ENCODE measurements around the gene RAB11B. TPM values are rescaled to one million over a fixed set of nuclear protein-coding genes. Genes with fewer than 3 reads are reported as not detected.
"Not testable (repeated sequence)": the region's sequence is repeated elsewhere in the genome, so short reads cannot be mapped to it uniquely, and the experiment has no call there.

RAB11B gene
- total RNA-seq, 2 donors from 2014 or later: 102 to 105 TPM

- Mint-ChIP-seq H3K36me3 (no peaks in the 10 kb centered on the region), H3K4me3 (no peak overlapping the region), H3K27ac (no peak overlapping the region), H3K27me3 (no peaks in the 10 kb centered on the region), H3K9me3 (no peaks in the 10 kb centered on the region), H3K4me1 (ENCODE audit: low read depth in 2 of 2) (peaks cover 20 to 37% of the 10 kb centered on the region in 2 donors)
- DNase-seq (ENCODE audit: low spot score): no peak
- ATAC-seq: no peak
Measured at GRCh38 chr19:8395621-8396082, 5.5 kb downstream of the RAB11B start.

DNA sequence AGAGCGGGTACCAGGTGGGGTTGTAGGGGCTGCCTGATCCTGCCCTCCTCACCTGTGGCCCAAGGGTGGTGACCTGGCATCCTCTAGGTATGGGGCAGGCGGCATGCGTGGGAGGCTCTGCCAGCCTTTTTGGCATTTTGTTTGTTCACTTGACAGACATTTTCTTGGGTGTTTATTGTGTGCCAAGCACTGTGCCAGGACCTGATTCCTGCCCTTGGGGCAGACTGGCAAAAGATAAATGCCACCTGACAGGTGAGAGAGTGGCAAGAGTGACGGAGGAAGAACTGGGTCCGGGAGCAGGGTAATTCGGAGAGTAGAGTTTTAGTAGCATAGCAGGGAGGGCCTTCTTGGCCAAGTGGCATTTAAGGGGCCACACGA lies 6.0 kb downstream of the RAB11B start:
- Mint-ChIP-seq H3K36me3 (no peaks in the 10 kb centered on the region), H3K4me3 (no peak overlapping the region), H3K27ac (no peak overlapping the region), H3K27me3 (no peaks in the 10 kb centered on the region), H3K4me1 (ENCODE audit: low read depth in 2 of 2) (peaks cover 20 to 32% of the 10 kb centered on the region in 2 donors), H3K9me3 (no peaks in the 10 kb centered on the region)
- DNase-seq (ENCODE audit: low spot score): no peak
- ATAC-seq: no peak

GRCh38 chr19:8396563-8397203 lies 6.5 kb downstream of the RAB11B start:
- Mint-ChIP-seq H3K27ac (peak overlapping the region; percentile 65 to 91), H3K4me3 (no peak overlapping the region), H3K9me3 (no peaks in the 10 kb centered on the region), H3K27me3 (no peaks in the 10 kb centered on the region), H3K36me3 (no peaks in the 10 kb centered on the region), H3K4me1 (ENCODE audit: low read depth in 2 of 2) (peaks cover 20 to 30% of the 10 kb centered on the region in 2 donors)
- ATAC-seq (peak; percentile 72 to 86), DNase-seq (ENCODE audit: low spot score) (peak; percentile 79)

DNA sequence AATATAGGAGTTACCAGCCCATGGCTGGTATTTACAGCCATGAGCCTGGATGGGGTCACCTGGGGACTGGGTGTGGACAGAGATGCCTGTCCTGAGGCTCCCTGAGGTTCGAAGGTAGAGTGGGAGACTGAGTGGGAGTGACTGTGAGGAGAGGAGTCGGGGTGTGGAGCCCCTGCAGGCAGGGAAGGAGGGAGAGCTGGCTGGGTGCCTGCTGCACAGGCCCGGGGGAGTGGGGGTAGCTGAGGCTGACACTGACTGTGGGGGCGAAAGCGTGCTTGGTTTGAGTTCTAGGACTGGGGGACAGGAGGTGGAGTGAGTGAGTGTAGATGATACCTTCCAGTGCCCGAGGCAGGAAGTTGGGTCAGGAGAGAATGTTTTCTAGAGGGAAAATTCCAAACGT lies 7.1 kb downstream of the RAB11B start:
- ATAC-seq (no peak), DNase-seq (ENCODE audit: low spot score) (no peak)
- H3K9me3 Mint-ChIP-seq: no peaks in the 10 kb centered on the region
- H3K4me1 Mint-ChIP-seq (ENCODE audit: low read depth in 2 of 2): peaks cover 20 to 24% of the 10 kb centered on the region in 2 donors
- H3K27me3 Mint-ChIP-seq: no peaks in the 10 kb centered on the region
- H3K4me3 Mint-ChIP-seq: no peak overlapping the region
- no peaks in the 10 kb centered on the region for H3K36me3 Mint-ChIP-seq
- peak overlapping the region; percentile 65 to 91 for H3K27ac Mint-ChIP-seq

- no peaks in the 10 kb centered on the region for H3K9me3 Mint-ChIP-seq
- no peaks in the 10 kb centered on the region for H3K27me3 Mint-ChIP-seq
- peaks cover 20 to 22% of the 10 kb centered on the region in 2 donors for H3K4me1 Mint-ChIP-seq (ENCODE audit: low read depth in 2 of 2)
- no peaks in the 10 kb centered on the region for H3K36me3 Mint-ChIP-seq
- H3K27ac Mint-ChIP-seq: peak overlapping the region in 1 of 2 donors; percentile 91
- no peak overlapping the region for H3K4me3 Mint-ChIP-seq
- no peak for ATAC-seq
- no peak for DNase-seq (ENCODE audit: low spot score)
Measured at GRCh38 chr19:8397746-8398310, 7.7 kb downstream of the RAB11B start.

GRCh38 chr19:8398311-8398771 lies 8.2 kb downstream of the RAB11B start:
- Mint-ChIP-seq H3K27me3 (no peaks in the 10 kb centered on the region), H3K4me1 (ENCODE audit: low read depth in 2 of 2) (peaks cover 16 to 18% of the 10 kb centered on the region in 2 donors), H3K27ac (no peak overlapping the region), H3K36me3 (no peaks in the 10 kb centered on the region), H3K4me3 (no peak overlapping the region), H3K9me3 (no peaks in the 10 kb centered on the region)
- no peak for DNase-seq (ENCODE audit: low spot score)
- no peak for ATAC-seq

- Mint-ChIP-seq H3K4me1 (ENCODE audit: low read depth in 2 of 2) (peaks cover 16 to 18% of the 10 kb centered on the region in 2 donors), H3K36me3 (no peaks in the 10 kb centered on the region), H3K4me3 (no peak overlapping the region), H3K27ac (no peak overlapping the region), H3K9me3 (no peaks in the 10 kb centered on the region), H3K27me3 (no peaks in the 10 kb centered on the region)
- DNase-seq (ENCODE audit: low spot score): no peak
- ATAC-seq: no peak
Measured at GRCh38 chr19:8399681-8400188, 9.6 kb downstream of the RAB11B start.

- Mint-ChIP-seq H3K4me3 (no peak overlapping the region), H3K27ac (no peak overlapping the region), H3K9me3 (no peaks in the 10 kb centered on the region), H3K27me3 (no peaks in the 10 kb centered on the region), H3K4me1 (ENCODE audit: low read depth in 2 of 2) (peaks cover 5 to 8% of the 10 kb centered on the region in 2 donors), H3K36me3 (no peaks in the 10 kb centered on the region)
- ATAC-seq: no peak
- no peak for DNase-seq (ENCODE audit: low spot score)
Measured at GRCh38 chr19:8401981-8402411, 11.8 kb downstream of the RAB11B start.

- Mint-ChIP-seq H3K4me1 (ENCODE audit: low read depth in 2 of 2) (peaks cover 0 to 3% of the 10 kb centered on the region in 2 donors), H3K27ac (no peak overlapping the region), H3K4me3 (no peak overlapping the region), H3K9me3 (no peaks in the 10 kb centered on the region), H3K27me3 (no peaks in the 10 kb centered on the region), H3K36me3 (no peaks in the 10 kb centered on the region)
- ATAC-seq: no peak
- no peak for DNase-seq (ENCODE audit: low spot score)
Measured at GRCh38 chr19:8403098-8403819, 13.1 kb downstream of the RAB11B start.

- H3K4me3 Mint-ChIP-seq: no peak overlapping the region
- ATAC-seq (no peak), DNase-seq (ENCODE audit: low spot score) (no peak)
- no peaks in the 10 kb centered on the region for H3K36me3 Mint-ChIP-seq
- H3K9me3 Mint-ChIP-seq: no peaks in the 10 kb centered on the region
- H3K4me1 Mint-ChIP-seq (ENCODE audit: low read depth in 2 of 2): peaks cover 0 to 3% of the 10 kb centered on the region in 2 donors
- H3K27me3 Mint-ChIP-seq: no peaks in the 10 kb centered on the region
- no peak overlapping the region for H3K27ac Mint-ChIP-seq
Measured at GRCh38 chr19:8403820-8404109, 13.6 kb downstream of the RAB11B start.

DNA sequence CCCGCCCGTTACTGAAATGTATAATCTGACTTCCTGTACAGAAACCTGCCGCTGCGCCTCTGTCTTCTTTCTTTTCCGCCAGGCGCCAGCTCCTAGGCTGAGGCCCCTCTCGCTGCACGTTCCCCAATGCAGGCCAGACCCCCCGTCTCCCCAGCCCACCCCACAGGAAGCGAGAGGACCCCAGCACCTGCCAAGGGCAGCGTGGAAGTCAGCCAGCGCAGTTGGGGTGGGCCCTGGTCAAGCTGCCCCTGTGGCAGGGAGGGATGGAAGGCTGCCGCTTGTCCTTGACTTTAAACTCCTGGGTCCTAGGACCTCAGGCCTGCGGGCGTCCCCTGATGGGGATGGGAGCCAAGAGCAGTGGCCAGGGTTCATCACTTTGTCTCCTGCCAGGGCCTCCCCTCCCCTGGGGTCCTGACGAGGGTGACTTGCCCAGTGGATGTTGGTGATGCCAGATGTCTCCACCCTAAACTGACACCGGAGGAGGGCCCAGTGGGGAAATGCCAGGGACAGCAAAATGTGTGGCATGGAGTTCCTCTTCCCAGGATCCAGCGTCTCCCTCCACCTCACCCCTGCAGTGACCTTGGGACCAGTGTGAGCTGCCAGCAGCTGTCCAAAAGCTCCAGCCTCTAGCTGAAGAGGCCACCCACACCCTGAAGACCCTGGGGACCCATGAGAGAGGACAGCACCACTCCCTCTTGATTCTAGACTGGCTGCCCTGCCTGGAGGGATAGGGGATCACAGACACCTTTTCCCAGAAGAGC lies 14.4 kb downstream of the RAB11B start:
- Mint-ChIP-seq H3K4me1 (ENCODE audit: low read depth in 2 of 2) (peaks cover 0 to 3% of the 10 kb centered on the region in 2 donors), H3K9me3 (no peaks in the 10 kb centered on the region), H3K4me3 (no peak overlapping the region), H3K27me3 (no peaks in the 10 kb centered on the region), H3K36me3 (no peaks in the 10 kb centered on the region), H3K27ac (no peak overlapping the region)
- ATAC-seq: peak in 1 of 2 donors; percentile 25
- no peak for DNase-seq (ENCODE audit: low spot score)

DNA sequence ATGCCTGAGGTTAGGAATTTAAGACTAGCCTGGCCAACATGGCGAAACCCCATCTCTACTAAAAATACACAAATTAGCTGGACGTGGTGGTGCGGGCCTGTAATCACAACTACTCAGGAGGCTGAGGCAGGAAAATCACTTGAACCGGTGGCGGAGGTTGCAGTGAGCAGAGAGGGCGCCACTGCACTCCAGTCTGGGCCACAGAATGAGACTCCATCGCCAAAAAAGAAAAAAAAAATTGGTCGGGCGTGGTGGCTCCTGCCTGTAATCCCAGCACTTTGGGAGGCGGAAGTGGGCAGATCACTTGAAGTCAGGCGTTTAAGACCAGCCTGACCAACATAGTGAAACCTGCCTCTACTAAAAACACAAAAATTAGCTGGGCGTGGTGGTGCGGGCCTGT lies 20.6 kb downstream of the RAB11B start:
- ATAC-seq; H3K36me3 Mint-ChIP-seq; H3K4me1 Mint-ChIP-seq (ENCODE audit: low read depth in 2 of 2); H3K27ac Mint-ChIP-seq; H3K4me3 Mint-ChIP-seq; H3K27me3 Mint-ChIP-seq; DNase-seq (ENCODE audit: low spot score); H3K9me3 Mint-ChIP-seq: not testable (repeated sequence)

DNA sequence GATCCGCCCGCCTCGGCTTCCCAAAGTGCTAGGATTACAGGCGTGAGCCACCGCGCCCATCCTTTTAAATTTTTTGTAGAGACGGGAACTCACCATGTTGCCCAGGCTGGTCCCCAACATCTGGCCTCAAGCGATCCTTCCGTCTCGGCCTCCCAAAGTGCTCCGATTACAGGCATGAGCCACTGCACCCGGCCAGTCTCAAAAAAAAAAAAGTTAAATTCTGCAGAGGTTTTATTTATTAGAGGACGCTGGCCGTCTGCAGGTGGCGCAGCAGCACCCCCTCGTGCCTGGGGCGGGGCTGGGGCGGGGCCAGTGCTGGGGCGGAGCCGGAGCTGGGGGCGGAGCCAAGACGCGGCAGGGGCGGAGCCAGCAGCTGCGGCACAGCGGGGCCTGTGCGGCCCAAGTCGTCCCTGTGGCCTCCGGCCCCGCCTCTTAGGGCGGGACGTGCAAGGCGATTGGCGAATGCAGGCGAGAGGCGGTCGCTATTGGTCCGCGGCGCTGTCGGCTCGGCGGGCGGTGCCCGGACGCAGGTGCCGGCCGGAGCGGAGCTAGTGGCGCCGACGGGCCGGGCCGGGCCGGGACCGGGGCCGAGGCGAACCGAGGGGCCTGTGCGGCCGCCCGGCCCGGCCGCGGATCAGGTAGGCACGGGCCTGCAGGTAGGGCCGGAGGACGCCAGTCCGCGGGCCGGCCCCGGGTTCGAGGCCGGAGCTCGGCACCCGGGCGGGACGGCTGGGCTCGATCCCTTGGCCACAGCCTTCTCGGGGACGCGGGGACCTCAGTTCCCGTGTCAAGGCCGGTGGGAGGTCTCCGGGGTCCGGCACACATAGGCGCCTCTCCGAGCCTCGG lies 22.8 kb downstream of the RAB11B start, which contains the start of gene MARCHF2:
Gene MARCHF2 (plus strand): TSS at position 523 of the 846 bp plus-strand sequence. CDS start 8,536 bp downstream, outside the sequence.
- ATAC-seq: peak; percentile 100
- DNase-seq (ENCODE audit: low spot score): peak; percentile 96
- H3K27ac Mint-ChIP-seq: no peak within 1 kb of the TSS
- peaks cover 4 to 6% of the 10 kb centered on the region in 2 donors for H3K4me1 Mint-ChIP-seq (ENCODE audit: low read depth in 2 of 2)
- peak within 1 kb of the TSS; percentile 70 for H3K4me3 Mint-ChIP-seq
- no peaks in the 10 kb centered on the region for H3K27me3 Mint-ChIP-seq
- no peaks in the 10 kb centered on the region for H3K36me3 Mint-ChIP-seq
- no peaks in the 10 kb centered on the region for H3K9me3 Mint-ChIP-seq
